CD4-positive, alpha-beta T cell (primary cell): Measurements from ENCODE around the gene MYMK. TPM values are rescaled to one million over a fixed set of nuclear protein-coding genes. Genes with fewer than 3 reads are reported as not detected.

Source experiments
- ATAC-seq: fragments of 200-7000 bp; cut with Tn5 transposase; one replicate; pipeline ENCODE4 v1.10.0; 2022; ENCODE audit warnings: mild to moderate bottlenecking; ENCODE audit not compliant: poor library complexity
- CTCF ChIA-PET: fragments of 350-600 bp; sonication (Branson Sonifier 250); formaldehyde crosslinking; loops from one replicate; lab custom pipeline; 2021; ENCODE audit warnings: antibody characterized with exemption, inconsistent platforms; lab: Charles Lee
- POLR2A ChIA-PET: fragments of 350-600 bp; sonication (Branson Sonifier 250); formaldehyde crosslinking; loops from one replicate; lab custom pipeline; 2021; ENCODE audit warnings: antibody characterized with exemption, inconsistent platforms; lab: Charles Lee
- DNase-seq, 14 experiments: peaks; one replicate each; pipeline ENCODE4 v3.0.0-alpha.2; 2013 to 2020; ENCODE audit warnings: mixed read lengths in 2 of 14
- H3K27ac ChIP-seq, 2 donors: one replicate each; pipeline versions ENCODE4 v1.5.1 to v1.7.0; 2013; ENCODE audit warnings: low read length in 2 of 2, low read depth in 1 of 2, mild to moderate bottlenecking in 1 of 2
- H3K27me3 ChIP-seq, 2 experiments: 1 replicate in 1 of 2; 2 replicates in 1 of 2; pipeline versions ENCODE4 v1.6.1 to v1.7.0; 2013; ENCODE audit warnings: low read length in 2 of 2, control low read depth in 1 of 2, mild to moderate bottlenecking in 1 of 2, moderate library complexity in 1 of 2; ENCODE audit not compliant: insufficient read depth in 2 of 2, control insufficient read depth in 1 of 2
- H3K36me3 ChIP-seq: one replicate; pipeline ENCODE4 v1.6.1; 2013; ENCODE audit warnings: low read length, control low read depth; ENCODE audit not compliant: insufficient read depth
- H3K4me1 ChIP-seq: one replicate; pipeline ENCODE4 v1.6.1; 2013; ENCODE audit warnings: low read length, control low read depth; ENCODE audit not compliant: insufficient read depth
- H3K4me3 ChIP-seq: one replicate; pipeline ENCODE4 v1.5.1; 2013; ENCODE audit warnings: mild to moderate bottlenecking, low read length, moderate library complexity
- H3K9me3 ChIP-seq, 2 experiments: 1 replicate in 1 of 2; 2 replicates in 1 of 2; pipeline versions ENCODE4 v1.6.1 to v1.7.0; 2013; ENCODE audit warnings: low read length in 2 of 2, mild to moderate bottlenecking in 2 of 2, control low read depth in 1 of 2, moderate library complexity in 1 of 2; ENCODE audit not compliant: control insufficient read depth in 1 of 2, insufficient read depth in 1 of 2
- H3K27ac Mint-ChIP-seq: one replicate; pipeline ENCODE4 v1.8.0; 2020; ENCODE audit warnings: mixed read lengths
- H3K27me3 Mint-ChIP-seq: one replicate; pipeline ENCODE4 v1.8.0; 2021; ENCODE audit warnings: mixed read lengths
- H3K36me3 Mint-ChIP-seq: one replicate; pipeline ENCODE4 v1.8.0; 2021; ENCODE audit warnings: low read depth, mixed read lengths
- H3K4me1 Mint-ChIP-seq: one replicate; pipeline ENCODE4 v1.8.0; 2021; ENCODE audit warnings: low read depth, mixed read lengths
- H3K4me3 Mint-ChIP-seq: one replicate; pipeline ENCODE4 v1.8.0; 2020; ENCODE audit warnings: mild to moderate bottlenecking, mixed read lengths
- H3K9me3 Mint-ChIP-seq: one replicate; pipeline ENCODE4 v1.8.0; 2020; ENCODE audit warnings: mixed read lengths
- intact Hi-C, 2 experiments: fragments of 100-400 bp; cut with DNase I in 1 of 2; cut with micrococcal nuclease in 1 of 2; formaldehyde crosslinking; loops; one replicate each; pipeline versions ENCODE4 v1.15.1 to v1.9.0; 2023 to 2025; cut with DNase I, micrococcal nuclease
- total RNA-seq, 174 experiments: library from RNA in 2 of 174; stranded (reverse) in 2 of 174; gene quantifications; one replicate each; pipeline ENCODE4 v1.2.3 and lab custom pipeline; 2021 to 2026
- TF ChIP-seq, protein P1 (sequence below): fragments of 200-600 bp; IDR thresholded peaks from one replicate; pipeline ENCODE4 v1.8.0; 2022; ENCODE audit warnings: antibody characterized with exemption, mild to moderate bottlenecking

Gene MYMK
- total RNA-seq, 2 experiments from 2014 or later, result not detected

DNA sequence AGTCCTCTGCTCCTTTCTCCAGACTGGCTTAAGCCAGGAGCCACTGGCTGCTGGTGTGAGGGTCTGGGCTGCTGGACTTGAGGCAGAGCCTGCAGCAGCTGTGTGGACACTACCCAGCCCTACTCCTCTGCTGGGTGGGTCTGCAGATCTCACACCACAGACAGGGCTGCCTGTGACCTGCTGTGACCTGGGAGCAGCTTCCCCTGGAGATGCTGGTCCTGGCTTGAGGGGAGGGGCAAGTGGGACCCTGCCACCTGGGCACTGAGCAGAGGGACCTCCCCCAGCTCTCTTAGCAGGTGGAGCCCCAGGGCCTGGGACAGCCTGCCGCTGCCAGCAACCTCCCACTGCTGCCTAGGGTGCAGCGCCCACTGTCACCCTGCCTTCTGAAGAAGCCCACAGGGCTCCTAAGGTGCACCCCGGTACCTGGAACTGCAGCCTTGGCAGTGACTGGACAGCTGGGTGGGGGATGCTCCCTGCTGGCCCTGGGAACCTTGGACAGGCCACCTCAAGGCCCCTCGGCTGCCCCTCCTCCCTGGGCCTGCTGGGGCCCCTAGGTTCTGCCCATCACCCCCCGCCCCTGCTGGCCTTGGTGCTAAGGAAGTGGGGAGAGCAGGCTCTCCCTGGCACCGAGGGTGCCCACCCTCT lies 55.9 kb downstream of the MYMK start:
- Histone ChIP-seq H3K9me3 (no peaks in the 10 kb centered on the region), H3K4me3 (no peak overlapping the region), H3K27me3 (no peaks in the 10 kb centered on the region), H3K27ac (no peak overlapping the region), H3K36me3 (no peaks in the 10 kb centered on the region), H3K4me1 (no peaks in the 10 kb centered on the region)
- Mint-ChIP-seq H3K4me3 (no peak overlapping the region), H3K27me3 (no peaks in the 10 kb centered on the region), H3K4me1 (no peaks in the 10 kb centered on the region), H3K9me3 (no peaks in the 10 kb centered on the region), H3K36me3 (no peaks in the 10 kb centered on the region), H3K27ac (no peak overlapping the region)
- DNase-seq (no peak), ATAC-seq (no peak)
- ChIA-PET CTCF (no interaction called here), POLR2A (no interaction called here)
- TF ChIP-seq, protein P1, sequence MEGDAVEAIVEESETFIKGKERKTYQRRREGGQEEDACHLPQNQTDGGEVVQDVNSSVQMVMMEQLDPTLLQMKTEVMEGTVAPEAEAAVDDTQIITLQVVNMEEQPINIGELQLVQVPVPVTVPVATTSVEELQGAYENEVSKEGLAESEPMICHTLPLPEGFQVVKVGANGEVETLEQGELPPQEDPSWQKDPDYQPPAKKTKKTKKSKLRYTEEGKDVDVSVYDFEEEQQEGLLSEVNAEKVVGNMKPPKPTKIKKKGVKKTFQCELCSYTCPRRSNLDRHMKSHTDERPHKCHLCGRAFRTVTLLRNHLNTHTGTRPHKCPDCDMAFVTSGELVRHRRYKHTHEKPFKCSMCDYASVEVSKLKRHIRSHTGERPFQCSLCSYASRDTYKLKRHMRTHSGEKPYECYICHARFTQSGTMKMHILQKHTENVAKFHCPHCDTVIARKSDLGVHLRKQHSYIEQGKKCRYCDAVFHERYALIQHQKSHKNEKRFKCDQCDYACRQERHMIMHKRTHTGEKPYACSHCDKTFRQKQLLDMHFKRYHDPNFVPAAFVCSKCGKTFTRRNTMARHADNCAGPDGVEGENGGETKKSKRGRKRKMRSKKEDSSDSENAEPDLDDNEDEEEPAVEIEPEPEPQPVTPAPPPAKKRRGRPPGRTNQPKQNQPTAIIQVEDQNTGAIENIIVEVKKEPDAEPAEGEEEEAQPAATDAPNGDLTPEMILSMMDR, result no peak
- intact Hi-C loops, result loop anchor here in 1 of 2 experiments (10.0 kb wide), 1 partner anchor 556 kb away; the partner anchor contains the start of gene BRD3OS

DNA sequence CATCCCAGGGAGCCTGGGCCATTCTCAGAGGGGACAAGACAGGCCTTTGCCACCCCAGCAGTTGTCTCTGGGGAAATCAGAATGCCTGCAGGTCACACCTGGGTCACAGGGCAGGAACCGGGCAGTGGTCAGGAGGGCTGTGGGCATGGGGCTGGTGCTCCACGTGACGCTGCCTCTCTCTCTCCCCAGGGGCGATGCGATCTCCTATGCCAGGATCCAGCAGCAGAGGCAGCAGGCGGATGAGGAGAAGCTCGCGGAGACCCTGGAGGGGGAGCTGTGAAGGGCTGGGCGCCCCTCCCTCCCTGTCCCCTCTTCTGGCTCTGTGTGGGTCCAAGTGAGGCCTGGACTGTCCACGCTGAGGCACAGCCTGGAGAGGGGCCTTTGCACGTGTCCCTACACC lies 56.4 kb downstream of the MYMK start:
- intact Hi-C loops, result loop anchor here in 1 of 2 experiments (10.0 kb wide), 1 partner anchor 556 kb away; the partner anchor contains the start of gene BRD3OS
- CTCF ChIA-PET, result no interaction called here
- TF ChIP-seq, protein P1, result no peak
- no peak overlapping the region for H3K27ac ChIP-seq
- Mint-ChIP-seq H3K27ac (no peak overlapping the region), H3K36me3 (no peaks in the 10 kb centered on the region), H3K4me3 (no peak overlapping the region), H3K4me1 (no peaks in the 10 kb centered on the region), H3K27me3 (no peaks in the 10 kb centered on the region), H3K9me3 (no peaks in the 10 kb centered on the region)
- H3K4me1 ChIP-seq, result no peaks in the 10 kb centered on the region
- no peak for ATAC-seq
- H3K9me3 ChIP-seq, result no peaks in the 10 kb centered on the region
- no peak for DNase-seq
- no peaks in the 10 kb centered on the region for H3K36me3 ChIP-seq
- POLR2A ChIA-PET, result no interaction called here
- no peaks in the 10 kb centered on the region for H3K27me3 ChIP-seq
- H3K4me3 ChIP-seq, result no peak overlapping the region

DNA sequence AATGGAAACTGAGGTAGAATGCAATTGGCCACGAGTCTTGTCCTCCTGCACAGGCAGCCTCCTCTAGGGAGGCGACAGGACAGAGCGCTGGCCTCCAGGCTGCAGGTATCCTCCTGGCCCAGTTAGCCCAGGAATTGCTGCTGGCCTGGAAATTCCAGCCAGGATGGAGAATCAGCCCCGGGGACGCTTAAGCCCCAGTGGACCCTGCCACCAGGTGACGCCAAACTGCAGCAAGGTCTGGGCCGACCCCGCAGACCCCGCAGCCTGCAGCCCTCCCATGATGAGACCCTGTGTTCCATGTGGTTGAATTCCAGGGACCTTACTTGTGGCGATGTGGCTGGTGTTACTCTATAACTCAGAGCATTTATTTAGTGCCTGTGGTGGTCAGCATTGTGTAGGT lies 57.7 kb downstream of the MYMK start:
- intact Hi-C loops, result loop anchor here in 1 of 2 experiments (10.0 kb wide), 1 partner anchor 558 kb away; the partner anchor contains the start of gene BRD3OS
- Mint-ChIP-seq H3K4me3 (no peak overlapping the region), H3K9me3 (no peaks in the 10 kb centered on the region), H3K36me3 (no peaks in the 10 kb centered on the region), H3K27me3 (no peaks in the 10 kb centered on the region), H3K4me1 (no peaks in the 10 kb centered on the region), H3K27ac (no peak overlapping the region)
- Histone ChIP-seq H3K27ac (no peak overlapping the region), H3K4me3 (no peak overlapping the region), H3K4me1 (no peaks in the 10 kb centered on the region), H3K9me3 (no peaks in the 10 kb centered on the region), H3K27me3 (no peaks in the 10 kb centered on the region), H3K36me3 (no peaks in the 10 kb centered on the region)
- no peak for DNase-seq
- CTCF ChIA-PET, result no interaction called here
- no peak for ATAC-seq
- POLR2A ChIA-PET, result no interaction called here
- TF ChIP-seq, protein P1, result no peak
